ENCODE data around the gene SNCB.
A peak's percentile ranks its signal among the peaks of the same experiment; 100 is the strongest.

Gene SNCB

GRCh38 chr5:176629853-176630680 is at the start of gene SNCB, which contains the start of gene EIF4E1B:
TSS of gene SNCB (minus strand) at chr5:176630534. CDS start at chr5:176629654, 880 bp downstream.
TSS of gene EIF4E1B (plus strand) at chr5:176630675. CDS start at chr5:176642788, 12,113 bp downstream.
- peak; percentile 78 for DNase-seq

GRCh38 chr5:176679365-176680225 is 49.3 kb upstream of the SNCB start:
- no peak for DNase-seq

- DNase-seq, result no peak
Observed at GRCh38 chr5:176678584-176678983, 48.2 kb upstream of the SNCB start.

- no peak for DNase-seq
Observed at GRCh38 chr5:176677209-176677939, 47.0 kb upstream of the SNCB start.

- no peak for DNase-seq
Observed at GRCh38 chr5:176676361-176676824, 46.1 kb upstream of the SNCB start.

- DNase-seq, result no peak
Observed at GRCh38 chr5:176675676-176676360, 45.5 kb upstream of the SNCB start.

- DNase-seq, result no peak
Observed at GRCh38 chr5:176674799-176675198, 44.5 kb upstream of the SNCB start.

- no peak for DNase-seq
Observed at GRCh38 chr5:176673651-176674583, 43.6 kb upstream of the SNCB start.

- DNase-seq, result no peak
Observed at GRCh38 chr5:176671890-176672747, 41.8 kb upstream of the SNCB start.

- DNase-seq, result no peak
Observed at GRCh38 chr5:176671399-176671798, 41.1 kb upstream of the SNCB start.

- DNase-seq, result no peak
Observed at GRCh38 chr5:176670449-176670848, 40.1 kb upstream of the SNCB start.

GRCh38 chr5:176667637-176668036 is 37.3 kb upstream of the SNCB start:
- DNase-seq, result no peak

- DNase-seq, result no peak
Observed at GRCh38 chr5:176665517-176665916, 35.2 kb upstream of the SNCB start.

GRCh38 chr5:176664886-176665285 is 34.6 kb upstream of the SNCB start:
- no peak for DNase-seq

GRCh38 chr5:176664479-176664878 is 34.1 kb upstream of the SNCB start:
- DNase-seq, result no peak

- no peak for DNase-seq
Observed at GRCh38 chr5:176663566-176663965, 33.2 kb upstream of the SNCB start.

- DNase-seq, result no peak
Observed at GRCh38 chr5:176662371-176663333, 32.3 kb upstream of the SNCB start.

GRCh38 chr5:176661676-176662075 is 31.3 kb upstream of the SNCB start:
- DNase-seq, result no peak

Data from stimulated activated CD4-positive, alpha-beta T cell treated with anti-CD3 and anti-CD28 coated beads, Interleukin-15, amount 100 ng/mL, for 24 hours (primary cell).